Trophoblast cell (in vitro differentiated cells and primary cell): Measurements from ENCODE around the gene HIVEP3.

Experiments used
- DNase-seq, 2 donors: peaks; one replicate each; pipeline ENCODE4 v3.0.0-alpha.2; 2016
- H2AFZ ChIP-seq: 2 replicates; pipeline ENCODE4 v1.6.1; 2013; ENCODE audit warnings: low read length, moderate library complexity, mild to moderate bottlenecking; ENCODE audit not compliant: insufficient read depth, poor library complexity
- H2AK5ac ChIP-seq: 2 replicates; pipeline ENCODE4 v1.6.1; 2013; ENCODE audit warnings: mild to moderate bottlenecking, low read length
- H2BK120ac ChIP-seq: 2 replicates; pipeline ENCODE4 v1.6.1; 2013; ENCODE audit warnings: low read length, mild to moderate bottlenecking, moderate library complexity; ENCODE audit not compliant: insufficient read depth, poor library complexity
- H2BK12ac ChIP-seq: 2 replicates; pipeline ENCODE4 v1.6.1; 2013; ENCODE audit warnings: mild to moderate bottlenecking, low read length, moderate library complexity
- H2BK5ac ChIP-seq: 2 replicates; pipeline ENCODE4 v1.6.1; 2013; ENCODE audit warnings: low read length, low read depth, moderate library complexity, mild to moderate bottlenecking; ENCODE audit not compliant: poor library complexity
- H3K14ac ChIP-seq: 2 replicates; pipeline ENCODE4 v1.6.1; 2013; ENCODE audit warnings: mild to moderate bottlenecking, low read length
- H3K18ac ChIP-seq: 2 replicates; pipeline ENCODE4 v1.6.1; 2013; ENCODE audit warnings: mild to moderate bottlenecking, low read length
- H3K23ac ChIP-seq: 2 replicates; pipeline ENCODE4 v1.6.1; 2013; ENCODE audit warnings: low read length
- H3K27ac ChIP-seq: 2 replicates; pipeline ENCODE4 v1.5.1; 2013; ENCODE audit warnings: low read depth, mild to moderate bottlenecking, inconsistent platforms, low read length, moderate library complexity
- H3K27me3 ChIP-seq: 2 replicates; pipeline ENCODE4 v1.6.1; 2013; ENCODE audit warnings: inconsistent platforms, mild to moderate bottlenecking, low read length, moderate library complexity; ENCODE audit not compliant: insufficient read depth
- H3K36me3 ChIP-seq, 2 experiments: 1 replicate in 1 of 2; 2 replicates in 1 of 2; pipeline ENCODE4 v1.6.1; 2013; ENCODE audit warnings: low read length in 2 of 2, mild to moderate bottlenecking in 2 of 2, moderate library complexity in 1 of 2; ENCODE audit not compliant: insufficient read depth in 2 of 2, control insufficient read depth in 1 of 2
- H3K4ac ChIP-seq: 2 replicates; pipeline ENCODE4 v1.6.1; 2013; ENCODE audit warnings: low read depth, mild to moderate bottlenecking, low read length, moderate library complexity
- H3K4me1 ChIP-seq, 2 experiments: 1 replicate in 1 of 2; 2 replicates in 1 of 2; pipeline ENCODE4 v1.6.1; 2013; ENCODE audit warnings: low read length in 2 of 2, mild to moderate bottlenecking in 2 of 2, moderate library complexity in 1 of 2; ENCODE audit not compliant: insufficient read depth in 2 of 2, control insufficient read depth in 1 of 2
- H3K4me2 ChIP-seq: 2 replicates; pipeline ENCODE4 v1.6.1; 2013; ENCODE audit warnings: inconsistent platforms, mild to moderate bottlenecking, low read length, moderate library complexity
- H3K4me3 ChIP-seq: 2 replicates; pipeline ENCODE4 v1.5.1; 2013; ENCODE audit warnings: mild to moderate bottlenecking, low read depth, low read length, inconsistent platforms
- H3K79me1 ChIP-seq: one replicate; pipeline ENCODE4 v1.6.1; 2013; ENCODE audit warnings: low read length
- H3K79me2 ChIP-seq: 2 replicates; pipeline ENCODE4 v1.6.1; 2013; ENCODE audit warnings: low read length, mild to moderate bottlenecking; ENCODE audit not compliant: control insufficient read depth, insufficient read depth, poor library complexity
- H3K9ac ChIP-seq: 2 replicates; pipeline ENCODE4 v1.6.1; 2013; ENCODE audit warnings: mild to moderate bottlenecking, low read length
- H3K9me3 ChIP-seq: 2 replicates; pipeline ENCODE4 v1.6.1; 2013; ENCODE audit warnings: low read depth, mild to moderate bottlenecking, control low read depth, inconsistent platforms, low read length; ENCODE audit not compliant: insufficient read depth
- H4K12ac ChIP-seq: 2 replicates; pipeline ENCODE4 v1.6.1; 2013; ENCODE audit warnings: low read depth, mild to moderate bottlenecking, low read length, moderate library complexity
- H4K8ac ChIP-seq: 2 replicates; pipeline ENCODE4 v1.6.1; 2013; ENCODE audit warnings: low read depth, mild to moderate bottlenecking, low read length, moderate library complexity
- H4K91ac ChIP-seq: one replicate; pipeline ENCODE4 v1.6.1; 2013; ENCODE audit warnings: low read depth, mild to moderate bottlenecking, low read length, moderate library complexity
- WGBS: extraction: QIAGEN DNeasy Blood & Tissue Kit; methylation state at CpG from one replicate; pipeline ENCODE4 v1.1.7; 2013; ENCODE audit warnings: missing lambda C conversion rate; ENCODE audit not compliant: insufficient read length, insufficient coverage; ENCODE audit errors: extremely low coverage; 5-methylcytosine and 5-hydroxymethylcytosine counted together

The HIVEP3 gene

GRCh38 chr1:41783189-41783639 lies 135.5 kb downstream of the HIVEP3 start:
- Histone ChIP-seq H3K79me2 (no peaks in the 10 kb centered on the region), H3K9me3 (no peaks in the 10 kb centered on the region), H3K27ac (no peak overlapping the region), H2BK120ac (no peak overlapping the region), H4K91ac (no peak overlapping the region), H2BK5ac (no peak overlapping the region), H2AFZ (no peak overlapping the region), H4K12ac (no peak overlapping the region), H2BK12ac (no peak overlapping the region), H2AK5ac (no peak overlapping the region), H3K4ac (no peak overlapping the region), H3K9ac (no peak overlapping the region), H3K18ac (no peak overlapping the region), H3K4me3 (no peak overlapping the region), H3K4me1 (no peaks in the 10 kb centered on the region), H3K36me3 (no peaks in the 10 kb centered on the region), H3K79me1 (no peaks in the 10 kb centered on the region), H3K27me3 (no peaks in the 10 kb centered on the region), H4K8ac (no peak overlapping the region), H3K14ac (no peak overlapping the region), H3K4me2 (no peak overlapping the region), H3K23ac (no peak overlapping the region)
- WGBS, result no CpG with 5 or more reads among the region's 11 CpGs
- DNase-seq, result no peak

GRCh38 chr1:41780916-41781315 lies 137.8 kb downstream of the HIVEP3 start:
- H3K79me1 ChIP-seq, result no peaks in the 10 kb centered on the region
- WGBS, result no CpG with 5 or more reads among the region's 3 CpGs
- no peak overlapping the region for H2BK120ac ChIP-seq
- no peak overlapping the region for H4K8ac ChIP-seq
- H3K4me1 ChIP-seq, result no peaks in the 10 kb centered on the region
- no peak overlapping the region for H2BK12ac ChIP-seq
- H3K9me3 ChIP-seq, result peaks cover 2% of the 10 kb centered on the region
- no peak overlapping the region for H2BK5ac ChIP-seq
- H3K27me3 ChIP-seq, result no peaks in the 10 kb centered on the region
- H3K36me3 ChIP-seq, result no peaks in the 10 kb centered on the region
- no peak overlapping the region for H3K4ac ChIP-seq
- no peak for DNase-seq
- no peak overlapping the region for H3K27ac ChIP-seq
- no peak overlapping the region for H3K4me3 ChIP-seq
- no peak overlapping the region for H3K4me2 ChIP-seq
- H3K18ac ChIP-seq, result no peak overlapping the region
- no peak overlapping the region for H3K23ac ChIP-seq
- no peak overlapping the region for H3K9ac ChIP-seq
- no peak overlapping the region for H2AFZ ChIP-seq
- H3K14ac ChIP-seq, result no peak overlapping the region
- H2AK5ac ChIP-seq, result no peak overlapping the region
- no peaks in the 10 kb centered on the region for H3K79me2 ChIP-seq
- H4K12ac ChIP-seq, result no peak overlapping the region
- no peak overlapping the region for H4K91ac ChIP-seq

GRCh38 chr1:41780322-41780721 lies 138.4 kb downstream of the HIVEP3 start:
- Histone ChIP-seq H2AFZ (no peak overlapping the region), H3K4me1 (no peaks in the 10 kb centered on the region)

GRCh38 chr1:41779360-41779759 lies 139.4 kb downstream of the HIVEP3 start:
- no peak overlapping the region for H4K12ac ChIP-seq
- H2AK5ac ChIP-seq, result no peak overlapping the region
- no peaks in the 10 kb centered on the region for H3K4me1 ChIP-seq
- H2BK12ac ChIP-seq, result no peak overlapping the region
- peaks cover 2% of the 10 kb centered on the region for H3K9me3 ChIP-seq
- no peak overlapping the region for H3K4ac ChIP-seq
- no peak overlapping the region for H3K27ac ChIP-seq
- H3K27me3 ChIP-seq, result no peaks in the 10 kb centered on the region
- no peak overlapping the region for H3K14ac ChIP-seq
- no peak overlapping the region for H3K9ac ChIP-seq
- no peak overlapping the region for H2BK5ac ChIP-seq
- H3K18ac ChIP-seq, result no peak overlapping the region
- no peak overlapping the region for H4K8ac ChIP-seq
- no peak overlapping the region for H2AFZ ChIP-seq
- H2BK120ac ChIP-seq, result no peak overlapping the region
- H3K4me3 ChIP-seq, result no peak overlapping the region
- no peak overlapping the region for H3K23ac ChIP-seq
- no CpG with 5 or more reads among the region's 6 CpGs for WGBS
- no peak for DNase-seq
- no peaks in the 10 kb centered on the region for H3K79me1 ChIP-seq
- no peak overlapping the region for H3K4me2 ChIP-seq
- no peaks in the 10 kb centered on the region for H3K36me3 ChIP-seq
- no peaks in the 10 kb centered on the region for H3K79me2 ChIP-seq
- no peak overlapping the region for H4K91ac ChIP-seq

More at GRCh38 chr1:41780322-41780721, 138.4 kb downstream of the HIVEP3 start:
- Histone ChIP-seq H3K14ac (no peak overlapping the region), H2BK120ac (no peak overlapping the region), H3K23ac (no peak overlapping the region), H3K27me3 (no peaks in the 10 kb centered on the region), H4K8ac (no peak overlapping the region), H3K27ac (no peak overlapping the region), H3K79me2 (no peaks in the 10 kb centered on the region), H4K91ac (no peak overlapping the region), H3K4ac (no peak overlapping the region), H3K79me1 (no peaks in the 10 kb centered on the region), H4K12ac (no peak overlapping the region), H2BK5ac (no peak overlapping the region), H3K9me3 (peaks cover 2% of the 10 kb centered on the region), H2BK12ac (no peak overlapping the region), H3K4me3 (no peak overlapping the region), H3K18ac (no peak overlapping the region), H3K9ac (no peak overlapping the region), H2AK5ac (no peak overlapping the region), H3K36me3 (no peaks in the 10 kb centered on the region), H3K4me2 (no peak overlapping the region)
- WGBS, result no CpG with 5 or more reads among the region's 2 CpGs
- DNase-seq, result no peak
